ENCODE results near the gene KCNQ2.
"Not testable (repeated sequence)": the region's sequence is repeated elsewhere in the genome, so short reads cannot be mapped to it uniquely, and the experiment has no call there.

Gene KCNQ2

DNA sequence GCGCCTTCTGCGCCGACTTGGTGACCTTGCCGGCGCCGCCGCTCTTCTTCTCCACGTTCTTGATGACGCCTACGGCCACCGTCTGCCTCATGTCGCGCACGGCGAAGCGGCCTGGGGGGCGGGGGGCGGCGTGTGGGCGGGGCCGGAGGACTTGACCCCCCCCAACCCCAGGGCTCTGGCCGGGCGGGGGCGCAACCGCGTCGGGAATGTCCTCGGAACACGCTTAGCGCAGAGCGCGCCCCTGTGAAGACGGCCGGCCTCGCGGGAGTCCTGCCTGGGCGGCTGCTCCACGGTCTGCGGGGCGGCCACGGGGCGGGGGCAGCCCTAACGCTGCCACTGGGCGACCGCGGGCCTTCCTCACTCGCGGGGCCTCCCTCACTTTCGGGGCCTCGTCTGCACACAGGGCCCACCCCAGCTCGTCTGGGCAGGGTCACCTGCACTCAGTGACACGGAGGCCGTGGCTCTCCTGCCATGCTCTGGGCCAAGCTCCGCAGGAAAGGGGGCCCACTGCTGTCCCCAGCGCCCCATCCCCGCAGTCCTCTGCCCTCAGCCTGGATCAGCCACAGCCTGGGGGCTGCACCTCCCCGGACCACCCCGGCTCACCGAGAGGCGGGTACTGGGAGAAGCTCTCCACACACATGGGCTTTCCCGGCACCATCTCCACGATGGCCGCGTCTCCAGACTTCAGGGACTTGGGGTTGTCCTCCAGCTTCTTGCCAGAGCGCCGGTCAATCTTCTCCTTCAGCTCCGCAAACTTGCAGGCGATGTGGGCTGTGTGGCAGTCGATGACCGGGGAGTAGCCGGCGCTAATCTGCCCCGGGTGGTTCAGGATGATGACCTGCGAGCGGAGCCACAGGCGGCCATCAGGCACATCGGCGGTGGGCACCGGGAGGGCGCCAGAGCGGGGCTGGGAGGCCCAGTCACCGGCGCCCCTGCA is 16.1 kb upstream of the KCNQ2 start:
- DNase-seq: no peak

DNA sequence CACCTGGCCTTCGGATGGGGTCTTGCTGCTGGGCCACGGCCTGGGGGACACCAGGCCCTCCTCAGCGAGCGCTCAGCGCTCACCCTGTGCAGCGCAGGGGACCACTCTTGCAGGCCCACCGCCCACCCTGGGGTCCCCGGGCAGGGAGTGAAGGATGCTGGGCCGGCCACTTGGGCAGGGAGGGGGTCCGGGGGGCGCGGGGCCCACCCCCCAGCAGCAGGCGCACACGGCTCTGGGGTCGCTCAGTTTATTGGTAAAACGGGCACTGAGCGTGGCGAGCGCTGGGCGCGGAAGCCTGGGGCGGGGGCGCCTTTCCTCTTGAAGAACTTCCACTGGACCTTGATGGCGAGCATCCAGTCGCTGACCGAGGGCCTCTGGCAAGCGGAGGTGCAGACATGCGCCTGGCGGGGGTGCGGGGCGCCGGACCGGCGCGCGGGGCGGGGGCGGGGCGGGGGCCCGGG is 15.4 kb upstream of the KCNQ2 start:
- DNase-seq: no peak

GRCh38 chr20:63487116-63487764 is 14.8 kb upstream of the KCNQ2 start:
- no peak for DNase-seq

- DNase-seq: no peak
Observed at GRCh38 chr20:63486300-63486855, 13.9 kb upstream of the KCNQ2 start.

- no peak for DNase-seq
Observed at GRCh38 chr20:63484651-63485403, 12.4 kb upstream of the KCNQ2 start.

GRCh38 chr20:63484236-63484635 is 11.8 kb upstream of the KCNQ2 start:
- DNase-seq: no peak

DNA sequence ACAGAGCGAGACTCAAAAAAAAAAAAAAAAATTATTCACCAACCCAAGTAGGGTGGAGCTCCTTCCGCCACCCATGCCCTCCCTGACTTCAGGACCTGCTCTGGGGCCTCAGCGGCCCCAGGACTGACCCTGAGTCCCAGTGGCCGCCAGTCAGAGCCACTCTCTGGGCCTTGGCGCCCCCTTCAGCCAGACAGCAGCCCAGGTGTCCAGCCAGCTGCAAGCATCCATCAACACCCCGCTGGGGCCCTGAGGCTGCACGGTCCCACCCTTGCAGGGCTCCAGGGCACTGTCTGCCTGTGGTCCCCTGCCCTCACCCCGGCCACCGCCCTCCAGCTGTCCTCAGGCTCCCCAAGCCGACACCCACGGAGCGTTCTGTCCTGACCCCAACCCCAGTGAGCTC is 11.4 kb upstream of the KCNQ2 start:
- no peak for DNase-seq

DNA sequence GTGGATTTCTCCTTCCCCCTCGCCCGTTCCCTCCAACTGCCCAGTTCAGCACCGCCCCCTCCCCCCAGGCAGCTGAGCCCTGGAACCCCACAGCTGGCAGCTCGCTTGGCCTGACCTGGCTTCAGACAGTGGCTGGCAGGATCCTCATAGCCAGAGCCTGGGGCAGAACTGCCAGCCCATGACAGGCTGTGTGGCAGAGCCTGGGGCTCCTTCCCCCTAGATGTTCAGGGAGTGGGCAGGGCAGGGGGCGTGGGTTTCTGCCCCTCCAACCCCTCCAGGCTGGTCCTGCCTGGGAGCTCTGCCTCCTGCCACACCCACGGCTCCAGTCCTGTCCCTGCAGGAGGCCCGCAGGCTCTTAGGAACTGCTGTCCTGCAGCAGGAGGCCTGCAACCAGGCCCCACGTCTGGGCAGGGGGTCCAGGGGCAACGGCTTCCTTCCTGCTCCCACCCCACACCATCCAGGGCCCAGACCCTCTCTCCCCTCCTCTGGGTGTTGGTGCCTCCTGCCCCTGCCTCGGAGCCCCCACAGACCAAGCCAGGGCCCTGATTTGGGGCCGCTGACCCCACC is 9.6 kb upstream of the KCNQ2 start:
- DNase-seq: no peak

DNA sequence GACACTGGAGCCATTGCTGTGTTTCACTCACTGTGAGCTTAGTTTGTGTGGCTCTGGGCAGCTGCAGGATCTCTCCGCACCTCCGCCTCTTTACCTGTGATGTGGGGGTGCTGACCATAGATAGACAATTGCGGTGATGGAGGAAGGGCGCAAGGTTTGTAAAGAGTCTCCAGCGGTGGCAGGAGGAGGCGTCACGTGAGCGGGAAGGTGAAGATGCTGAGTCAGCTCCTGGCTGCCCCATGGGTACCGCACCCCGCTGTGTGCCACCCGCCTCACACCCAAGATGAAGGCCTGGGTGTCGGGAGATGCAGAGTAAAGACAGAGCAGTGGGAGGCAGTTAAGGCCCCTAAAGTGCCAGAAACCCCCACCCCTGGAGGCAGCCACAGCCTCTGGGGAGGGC is 9.0 kb upstream of the KCNQ2 start:
- no peak for DNase-seq

DNA sequence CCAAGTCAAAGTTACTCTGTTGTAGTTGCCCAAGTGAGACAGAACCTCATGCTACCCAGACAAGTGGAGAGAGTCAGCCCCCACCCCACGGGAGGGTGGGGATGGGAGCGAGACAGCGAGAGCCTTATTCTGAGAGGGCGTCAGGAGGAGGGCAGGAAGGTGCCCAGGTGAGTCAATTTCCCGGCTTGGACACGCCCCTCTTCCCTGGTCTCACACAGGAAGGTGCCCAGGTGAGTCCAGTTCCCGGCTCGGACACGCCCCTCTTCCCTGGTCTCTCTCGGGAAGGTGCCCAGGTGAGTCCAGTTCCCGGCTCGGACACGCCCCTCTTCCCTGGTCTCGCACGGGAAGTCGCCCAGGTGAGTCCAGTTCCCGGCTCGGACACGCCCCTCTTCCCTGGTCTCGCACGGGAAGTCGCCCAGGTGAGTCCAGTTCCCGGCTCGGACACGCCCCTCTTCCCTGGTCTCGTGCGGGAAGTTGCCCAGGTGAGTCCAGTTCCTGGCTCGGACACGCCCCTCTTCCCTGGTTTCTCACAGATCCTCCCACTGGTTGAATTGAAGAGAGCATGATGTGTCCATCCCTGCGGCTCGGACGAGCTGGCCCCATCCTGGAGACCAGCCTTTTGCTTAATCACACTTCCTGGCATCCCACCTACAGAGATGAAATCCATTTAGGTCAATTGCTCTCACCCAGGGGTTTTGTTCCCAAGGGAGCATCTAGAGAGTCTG is 7.4 kb upstream of the KCNQ2 start:
- DNase-seq: not testable (repeated sequence)

DNA sequence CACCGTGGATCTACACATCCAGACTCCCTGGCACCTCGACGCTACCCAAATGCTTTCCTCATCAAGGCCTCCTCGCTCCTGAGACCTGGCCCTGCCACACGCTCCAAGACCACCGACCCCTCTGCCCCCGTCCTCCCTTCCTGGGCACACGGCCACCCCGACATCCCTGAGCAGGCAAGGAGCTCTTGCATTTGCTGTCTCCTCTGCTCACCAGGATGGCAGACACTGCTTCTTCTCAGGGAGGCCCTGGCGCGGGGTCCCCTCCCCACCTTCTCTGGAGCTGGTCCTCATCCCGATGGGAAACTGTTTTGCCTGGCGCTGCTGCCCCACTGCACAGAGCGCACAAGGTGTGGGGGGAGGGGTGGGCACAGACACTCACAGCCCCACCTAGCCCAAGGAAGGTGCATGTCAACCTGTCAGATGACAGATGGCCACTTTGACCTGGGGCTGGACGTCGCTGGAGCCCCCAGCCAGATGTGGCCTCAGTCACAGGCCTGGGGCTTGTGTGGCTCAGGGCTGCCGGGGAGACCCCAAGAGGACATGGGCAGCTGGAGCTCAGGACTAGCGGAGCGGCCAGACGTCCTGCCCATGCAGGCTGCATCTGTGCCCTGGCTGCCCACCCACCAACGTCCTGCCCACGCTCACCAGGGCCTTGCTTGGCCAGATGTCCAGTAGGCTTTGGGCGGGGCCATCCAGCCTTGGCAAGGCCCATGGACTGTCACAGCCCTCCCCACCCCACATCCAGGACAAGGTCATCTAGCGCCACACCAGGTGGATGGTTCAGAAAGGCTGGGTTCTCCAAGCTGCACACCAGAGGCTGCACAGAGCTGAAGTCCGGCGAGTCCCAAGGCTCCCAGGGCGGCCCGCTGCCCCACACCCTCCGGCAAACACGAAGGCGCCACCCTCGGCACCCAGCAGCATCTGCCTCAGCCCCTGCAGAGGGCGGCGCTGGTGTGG is 6.2 kb upstream of the KCNQ2 start:
- no peak for DNase-seq

GRCh38 chr20:63477944-63478343 is 5.5 kb upstream of the KCNQ2 start:
- DNase-seq: no peak

GRCh38 chr20:63477061-63477616 is 4.7 kb upstream of the KCNQ2 start:
- no peak for DNase-seq

GRCh38 chr20:63475209-63475608 is 2.8 kb upstream of the KCNQ2 start:
- DNase-seq: no peak

DNA sequence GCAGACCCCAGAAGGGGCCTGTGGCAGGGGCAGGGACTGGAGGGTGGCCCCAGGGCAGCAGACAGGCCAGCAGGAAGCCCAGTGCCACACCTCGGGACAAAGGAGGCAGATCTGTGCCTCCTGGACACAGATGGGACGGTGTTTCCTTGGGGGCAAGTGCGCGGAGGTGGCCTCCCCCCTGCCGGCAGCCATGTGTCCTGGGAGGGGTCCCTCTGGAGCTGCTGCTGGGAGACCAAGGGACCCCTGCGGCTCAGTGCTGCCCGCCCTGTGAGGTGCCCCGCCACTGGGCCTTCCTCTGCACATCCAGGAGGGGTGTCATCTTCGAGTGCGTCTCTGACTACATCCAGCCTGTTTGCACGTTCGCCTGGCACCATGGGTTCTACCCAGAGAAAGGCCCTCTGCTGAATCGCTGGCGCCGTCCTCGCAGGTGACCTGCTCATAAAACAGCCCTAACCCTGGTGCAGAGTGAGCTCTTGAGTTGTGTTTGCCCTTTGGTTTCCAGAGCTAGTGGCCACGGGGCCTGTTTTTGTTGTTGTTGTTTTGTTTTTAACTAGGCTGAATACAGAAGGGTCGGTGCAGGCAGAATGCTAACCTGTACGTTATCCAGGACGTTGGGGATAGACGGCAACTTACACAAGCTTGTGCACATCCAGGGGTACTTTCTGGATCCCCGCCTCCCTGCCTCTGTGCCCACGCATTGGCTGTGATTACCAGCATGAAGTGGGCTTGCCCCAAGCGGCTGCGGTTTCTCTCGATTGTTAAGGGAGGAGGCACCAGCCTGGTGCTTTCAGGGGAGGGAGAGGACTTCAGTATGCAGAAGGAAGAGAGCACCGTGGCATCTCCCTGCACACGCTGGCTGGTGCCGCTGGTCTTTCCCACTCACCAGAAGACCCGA is 1.3 kb upstream of the KCNQ2 start:
- no peak for DNase-seq

GRCh38 chr20:63472862-63473390 is 471 bp upstream of the KCNQ2 start:
- DNase-seq: no peak

DNA sequence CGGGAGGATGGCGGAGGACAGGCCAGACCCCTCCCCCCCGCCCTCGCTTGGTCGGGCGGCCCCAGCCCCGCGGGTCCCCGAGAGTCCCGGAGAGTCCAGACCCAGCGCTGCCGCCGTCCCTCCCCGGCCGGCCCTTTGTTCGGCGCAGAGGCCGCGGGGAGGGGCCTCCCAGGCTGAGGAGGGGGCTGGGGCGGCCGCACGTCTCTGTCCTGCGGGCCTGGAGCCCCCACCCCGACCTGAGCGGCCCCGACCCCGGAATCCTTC is 806 bp downstream of the KCNQ2 start:
- no peak for DNase-seq

DNA sequence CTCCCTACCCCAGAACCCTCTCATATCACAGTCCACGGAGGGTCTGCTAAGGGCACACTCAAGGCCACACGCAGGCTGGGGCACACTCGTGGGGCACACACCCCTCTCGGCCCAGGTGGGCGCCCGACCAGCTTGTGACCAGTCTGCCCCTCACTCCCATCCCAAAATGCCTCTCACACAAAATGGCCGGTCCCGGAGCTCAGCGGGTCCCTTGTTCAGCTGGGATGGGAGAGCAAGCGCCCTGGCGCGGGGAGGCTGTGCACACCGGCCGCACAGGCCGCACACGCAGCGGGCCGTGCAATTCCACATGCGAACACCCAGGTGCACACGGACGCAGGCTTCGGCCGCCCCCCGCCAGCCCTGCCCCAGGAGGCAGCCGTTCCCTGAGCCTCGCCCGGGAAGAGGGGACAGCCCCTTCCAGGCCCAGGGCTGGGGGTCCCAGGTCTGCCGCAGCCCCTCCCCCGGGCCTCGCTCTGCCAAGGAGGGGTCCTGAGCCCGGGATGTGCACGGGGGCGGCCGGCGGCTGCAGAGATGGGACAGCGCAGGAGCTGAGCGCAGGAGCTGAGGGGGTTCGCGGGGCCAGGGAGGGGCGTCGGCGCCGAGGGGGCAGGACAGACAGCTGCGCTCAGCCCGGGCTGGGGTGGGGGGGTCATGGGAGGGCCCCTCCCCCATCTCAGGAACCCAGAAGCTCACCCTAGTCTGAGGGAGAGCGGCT is 1.3 kb downstream of the KCNQ2 start:
- DNase-seq: no peak

DNA sequence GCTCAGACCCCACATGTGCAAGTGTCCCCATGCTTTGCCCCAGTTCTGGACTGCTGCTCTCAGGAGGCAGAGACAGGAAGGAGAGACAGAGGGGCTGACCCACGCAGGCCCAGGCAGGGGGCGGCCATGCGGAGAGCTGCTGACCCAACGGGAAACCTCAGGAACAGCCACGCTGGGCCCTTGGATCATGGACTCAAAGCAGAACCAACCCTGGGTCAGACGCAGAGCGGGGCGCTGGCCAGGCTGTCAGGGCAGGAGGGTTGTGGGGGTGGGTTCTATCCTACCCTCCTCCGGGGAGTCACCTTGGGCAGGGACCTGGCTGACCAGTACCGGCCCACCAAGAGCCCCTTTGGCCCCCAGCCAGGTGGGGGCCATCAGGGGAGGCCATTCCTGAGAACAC is 2.0 kb downstream of the KCNQ2 start:
- DNase-seq: no peak

All from NCI-H2029 (cell line).